ENCODE measurements around the gene CCL27.

The CCL27 gene

DNA sequence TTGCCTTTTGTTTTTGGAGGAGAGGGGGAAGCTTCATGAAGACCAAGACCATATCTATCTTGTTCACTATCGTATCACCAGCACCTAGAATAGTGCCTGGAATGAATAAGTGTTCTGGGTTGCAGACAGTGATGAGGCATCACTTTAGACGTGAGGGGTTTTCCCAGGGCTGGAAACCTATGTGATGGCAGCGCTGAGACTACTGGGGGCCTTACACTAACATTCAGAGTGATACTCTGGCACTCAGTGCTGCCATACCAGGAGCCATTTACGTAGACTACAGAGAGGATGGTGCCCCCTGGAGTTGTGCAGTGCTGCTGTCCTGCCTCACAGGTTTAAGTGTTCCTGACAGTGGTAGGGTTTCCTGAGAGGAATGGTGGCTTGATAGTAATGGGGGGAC, 21.7 kb upstream of the CCL27 start:
- Histone ChIP-seq H3K27me3 (ENCODE audit: control insufficient read depth in 1 of 2, insufficient read depth in 2 of 2, low read length in 2 of 2) (no peaks in the 10 kb centered on the region), H3K9me3 (ENCODE audit: control insufficient read depth in 2 of 2, low read length in 2 of 2) (no peaks in the 10 kb centered on the region), H3K27ac (ENCODE audit: low read length) (no peak overlapping the region), H3K4me3 (ENCODE audit: low read length in 2 of 2) (no peak overlapping the region), H3K9ac (ENCODE audit: low read length in 2 of 2) (no peak overlapping the region), H3K36me3 (ENCODE audit: control insufficient read depth in 2 of 2, insufficient read depth in 2 of 2, low read length in 2 of 2) (peaks cover 0 to 6% of the 10 kb centered on the region in 2 donors), H3K4me1 (ENCODE audit: control insufficient read depth, insufficient read depth, low read length) (peaks cover 15% of the 10 kb centered on the region)

DNA sequence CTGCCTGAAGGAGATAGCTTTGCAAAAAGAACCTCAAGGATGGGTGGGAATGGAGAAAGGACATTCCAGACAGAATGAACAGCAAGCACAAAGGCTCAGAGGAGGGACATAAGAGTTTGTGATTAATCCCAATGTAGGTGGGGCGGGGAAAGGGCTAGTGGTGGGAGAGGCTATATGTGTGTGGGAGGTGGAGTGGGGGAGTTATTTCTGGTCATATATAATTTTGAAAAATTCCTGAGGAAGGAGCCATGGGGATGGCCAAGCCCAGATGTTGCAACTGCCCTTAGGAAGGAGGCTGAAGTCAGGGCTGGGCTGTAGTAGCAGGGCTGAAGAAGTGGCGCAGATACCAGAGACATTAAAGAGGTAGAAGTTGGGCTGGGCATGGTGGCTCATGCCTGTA, 13.4 kb upstream of the CCL27 start:
- H3K9me3 ChIP-seq (ENCODE audit: control insufficient read depth in 2 of 2, low read length in 2 of 2): no peaks in the 10 kb centered on the region
- H3K27ac ChIP-seq (ENCODE audit: low read length): no peak overlapping the region
- no peaks in the 10 kb centered on the region for H3K4me1 ChIP-seq (ENCODE audit: control insufficient read depth, insufficient read depth, low read length)
- no peak overlapping the region for H3K9ac ChIP-seq (ENCODE audit: low read length in 2 of 2)
- peaks cover 0 to 3% of the 10 kb centered on the region in 2 donors for H3K36me3 ChIP-seq (ENCODE audit: control insufficient read depth in 2 of 2, insufficient read depth in 2 of 2, low read length in 2 of 2)
- no peaks in the 10 kb centered on the region for H3K27me3 ChIP-seq (ENCODE audit: control insufficient read depth in 1 of 2, insufficient read depth in 2 of 2, low read length in 2 of 2)
- H3K4me3 ChIP-seq (ENCODE audit: low read length in 2 of 2): no peak overlapping the region

DNA sequence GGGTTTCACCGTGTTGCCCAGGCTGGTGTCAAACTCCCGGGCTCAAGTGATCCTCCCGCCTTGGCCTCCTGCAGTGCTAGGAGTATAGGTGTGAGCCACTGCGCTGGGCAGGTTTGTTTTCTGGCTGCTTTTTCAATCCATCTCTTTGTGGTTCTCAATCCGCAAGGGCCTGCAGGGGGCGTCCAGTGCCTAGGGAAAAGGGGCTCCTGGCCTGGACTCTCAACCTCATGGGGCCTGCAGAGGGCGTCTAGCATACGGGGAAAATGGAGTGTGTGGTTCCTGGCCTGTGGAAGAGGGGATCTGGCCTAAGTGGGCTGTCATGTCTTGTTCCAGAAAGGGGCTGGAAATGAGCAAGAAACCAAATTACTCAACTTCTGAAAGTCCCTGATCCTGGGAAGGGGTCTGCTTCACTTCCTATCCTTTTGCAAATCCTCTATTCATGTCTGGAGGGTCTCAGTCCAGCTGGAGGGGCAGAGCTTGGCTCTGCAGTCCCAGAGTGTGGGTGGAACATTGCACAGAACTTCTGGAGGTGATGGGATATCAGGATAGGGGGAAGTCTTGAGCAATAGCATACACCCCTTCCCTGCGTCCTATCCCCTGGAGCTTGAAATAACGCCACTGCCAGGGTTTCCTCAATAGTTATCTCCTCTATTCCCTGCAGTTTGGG, 12.7 kb upstream of the CCL27 start:
- no peaks in the 10 kb centered on the region for H3K4me1 ChIP-seq (ENCODE audit: control insufficient read depth, insufficient read depth, low read length)
- H3K4me3 ChIP-seq (ENCODE audit: low read length in 2 of 2): no peak overlapping the region
- H3K27ac ChIP-seq (ENCODE audit: low read length): no peak overlapping the region
- no peaks in the 10 kb centered on the region for H3K9me3 ChIP-seq (ENCODE audit: control insufficient read depth in 2 of 2, low read length in 2 of 2)
- H3K9ac ChIP-seq (ENCODE audit: low read length in 2 of 2): no peak overlapping the region
- peaks cover 0 to 3% of the 10 kb centered on the region in 2 donors for H3K36me3 ChIP-seq (ENCODE audit: control insufficient read depth in 2 of 2, insufficient read depth in 2 of 2, low read length in 2 of 2)
- H3K27me3 ChIP-seq (ENCODE audit: control insufficient read depth in 1 of 2, insufficient read depth in 2 of 2, low read length in 2 of 2): no peaks in the 10 kb centered on the region

DNA sequence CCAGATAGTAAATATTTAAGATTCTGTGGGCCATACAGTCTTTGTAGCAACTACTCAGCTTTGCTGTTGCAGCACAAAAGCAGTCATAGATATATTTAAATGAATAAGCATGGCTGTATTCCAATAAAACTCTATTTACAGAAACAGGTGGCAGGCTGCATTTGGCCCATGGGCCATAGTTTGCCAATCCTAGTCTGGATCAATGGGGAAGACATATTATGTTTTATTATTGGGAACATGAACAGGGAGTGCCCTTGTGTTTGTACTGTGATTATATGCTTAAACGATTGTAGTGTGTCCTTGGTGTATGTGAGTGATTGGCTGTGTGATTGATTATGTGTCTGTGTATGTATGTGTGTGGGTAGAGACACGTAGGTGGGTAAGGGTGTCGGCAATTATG, 12.0 kb upstream of the CCL27 start:
- Histone ChIP-seq H3K4me1 (ENCODE audit: control insufficient read depth, insufficient read depth, low read length) (no peaks in the 10 kb centered on the region), H3K9me3 (ENCODE audit: control insufficient read depth in 2 of 2, low read length in 2 of 2) (peaks cover 0 to 3% of the 10 kb centered on the region in 2 donors), H3K36me3 (ENCODE audit: control insufficient read depth in 2 of 2, insufficient read depth in 2 of 2, low read length in 2 of 2) (peaks cover 5 to 9% of the 10 kb centered on the region in 2 donors), H3K4me3 (ENCODE audit: low read length in 2 of 2) (no peak overlapping the region), H3K27ac (ENCODE audit: low read length) (no peak overlapping the region), H3K9ac (ENCODE audit: low read length in 2 of 2) (no peak overlapping the region), H3K27me3 (ENCODE audit: control insufficient read depth in 1 of 2, insufficient read depth in 2 of 2, low read length in 2 of 2) (no peaks in the 10 kb centered on the region)

DNA sequence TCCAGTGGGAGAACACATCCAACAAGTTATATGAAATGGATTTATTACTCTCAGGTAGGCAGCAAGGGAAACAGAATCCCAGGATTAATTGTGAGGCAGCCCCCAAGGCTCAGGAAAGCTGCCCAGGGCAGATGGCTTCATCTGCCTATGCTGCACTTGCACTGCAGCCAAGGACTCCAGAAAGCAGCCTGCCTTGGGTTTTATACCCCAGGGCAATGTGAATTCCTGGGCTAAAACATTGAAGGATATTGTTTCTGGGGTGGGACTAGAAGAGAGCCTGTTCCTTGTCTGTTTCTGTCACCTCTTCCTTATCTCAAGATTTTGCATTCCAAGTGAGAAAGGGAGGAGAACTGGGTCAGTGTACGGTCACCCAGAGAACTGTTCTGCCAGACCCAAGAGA, 8.8 kb upstream of the CCL27 start:
- H3K9me3 ChIP-seq (ENCODE audit: control insufficient read depth in 2 of 2, low read length in 2 of 2): peaks cover 0 to 3% of the 10 kb centered on the region in 2 donors
- H3K4me3 ChIP-seq (ENCODE audit: low read length in 2 of 2): no peak overlapping the region
- H3K4me1 ChIP-seq (ENCODE audit: control insufficient read depth, insufficient read depth, low read length): peaks cover 16% of the 10 kb centered on the region
- H3K9ac ChIP-seq (ENCODE audit: low read length in 2 of 2): no peak overlapping the region
- H3K27me3 ChIP-seq (ENCODE audit: control insufficient read depth in 1 of 2, insufficient read depth in 2 of 2, low read length in 2 of 2): no peaks in the 10 kb centered on the region
- no peak overlapping the region for H3K27ac ChIP-seq (ENCODE audit: low read length)
- peaks cover 5 to 19% of the 10 kb centered on the region in 2 donors for H3K36me3 ChIP-seq (ENCODE audit: control insufficient read depth in 2 of 2, insufficient read depth in 2 of 2, low read length in 2 of 2)

DNA sequence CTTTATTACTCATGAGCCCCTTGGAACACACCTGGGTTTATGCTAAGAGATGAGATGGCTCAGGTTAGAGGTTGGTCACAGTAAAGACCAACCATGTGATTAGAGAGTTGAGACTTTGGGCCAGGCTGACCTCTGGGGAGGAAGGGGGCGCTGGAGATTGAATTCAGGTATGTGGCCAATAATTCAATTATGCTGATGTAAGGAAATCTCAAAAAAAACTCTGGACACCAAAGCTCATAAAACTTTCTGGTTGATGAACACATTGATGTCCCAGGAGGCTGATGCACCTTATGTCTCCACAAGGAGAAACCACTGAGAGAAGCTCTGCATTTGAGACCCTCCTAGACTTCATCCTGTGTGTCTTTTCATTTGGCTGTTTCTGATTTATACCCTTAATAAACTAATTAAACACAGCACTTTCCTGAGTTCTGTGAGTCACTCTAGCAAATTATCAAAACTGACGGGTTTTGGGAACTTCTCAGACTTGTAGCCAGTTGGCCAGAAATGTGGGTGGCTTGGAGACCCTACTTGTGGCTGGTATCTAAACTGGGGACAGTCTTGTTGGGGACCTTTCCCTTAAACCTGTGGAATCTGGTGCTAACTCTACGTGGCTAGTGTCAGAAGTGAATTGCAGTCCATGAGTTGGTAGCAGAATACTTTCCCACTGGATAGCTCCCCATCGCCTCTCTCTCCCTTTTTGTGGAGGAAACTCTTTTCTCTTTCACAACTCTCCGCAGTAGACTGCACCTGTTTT, 7.5 kb upstream of the CCL27 start:
- H3K9me3 ChIP-seq (ENCODE audit: control insufficient read depth in 2 of 2, low read length in 2 of 2): peaks cover 0 to 3% of the 10 kb centered on the region in 2 donors
- H3K4me1 ChIP-seq (ENCODE audit: control insufficient read depth, insufficient read depth, low read length): peaks cover 18% of the 10 kb centered on the region
- H3K27ac ChIP-seq (ENCODE audit: low read length): no peak overlapping the region
- H3K36me3 ChIP-seq (ENCODE audit: control insufficient read depth in 2 of 2, insufficient read depth in 2 of 2, low read length in 2 of 2): peaks cover 5 to 19% of the 10 kb centered on the region in 2 donors
- H3K4me3 ChIP-seq (ENCODE audit: low read length in 2 of 2): no peak overlapping the region
- no peaks in the 10 kb centered on the region for H3K27me3 ChIP-seq (ENCODE audit: control insufficient read depth in 1 of 2, insufficient read depth in 2 of 2, low read length in 2 of 2)
- no peak overlapping the region for H3K9ac ChIP-seq (ENCODE audit: low read length in 2 of 2)

DNA sequence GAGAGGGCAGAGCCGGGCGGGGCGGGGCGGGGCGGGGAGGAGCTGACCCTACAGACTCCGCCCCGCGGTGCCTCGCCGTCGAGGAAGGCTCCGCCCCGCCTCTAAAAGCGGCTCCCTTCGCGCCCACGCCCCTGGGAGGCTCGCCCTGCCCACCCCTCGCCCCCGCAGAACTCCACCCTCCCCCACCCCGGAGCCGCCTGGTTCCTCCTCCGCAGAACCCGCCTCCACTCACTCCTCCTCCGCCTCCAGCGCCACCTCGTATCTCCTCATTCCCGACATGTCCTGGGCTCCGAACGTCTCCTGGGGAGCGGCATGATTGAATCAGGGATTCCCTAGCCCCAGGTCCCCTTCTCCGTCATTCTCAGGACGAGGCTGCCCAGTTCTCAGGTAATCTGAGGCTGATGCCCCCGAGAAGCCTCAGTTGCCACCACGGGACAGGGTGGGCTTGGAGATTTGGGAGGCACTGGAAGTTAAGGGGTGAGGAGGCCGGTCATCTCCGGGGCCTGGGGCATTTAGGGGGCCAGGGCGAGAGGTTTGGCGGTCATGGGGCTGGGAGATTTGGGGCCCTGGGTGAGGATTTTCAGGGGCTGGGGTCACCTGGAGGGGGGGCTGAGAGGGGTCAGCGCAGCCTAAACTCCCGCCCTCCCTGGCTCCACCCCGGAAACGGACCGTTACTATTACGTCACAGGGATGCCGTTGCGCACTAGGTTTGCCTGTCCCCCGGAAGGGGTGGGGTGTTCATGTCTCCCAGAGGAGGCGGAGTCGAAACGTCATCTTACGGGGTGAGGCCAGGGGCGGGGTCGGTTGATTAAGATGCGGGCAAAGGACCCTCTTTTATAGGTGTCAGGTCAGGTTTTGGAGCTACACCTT, 3.2 kb upstream of the CCL27 start:
- Histone ChIP-seq H3K27ac (ENCODE audit: low read length) (peak overlapping the region; percentile 99), H3K9me3 (ENCODE audit: control insufficient read depth in 2 of 2, low read length in 2 of 2) (peaks cover 0 to 3% of the 10 kb centered on the region in 2 donors), H3K4me1 (ENCODE audit: control insufficient read depth, insufficient read depth, low read length) (peaks cover 33% of the 10 kb centered on the region), H3K27me3 (ENCODE audit: control insufficient read depth in 1 of 2, insufficient read depth in 2 of 2, low read length in 2 of 2) (no peaks in the 10 kb centered on the region), H3K4me3 (ENCODE audit: low read length in 2 of 2) (peak overlapping the region; percentile 92), H3K9ac (ENCODE audit: low read length in 2 of 2) (peak overlapping the region; percentile 94 to 99), H3K36me3 (ENCODE audit: control insufficient read depth in 2 of 2, insufficient read depth in 2 of 2, low read length in 2 of 2) (peaks cover 9 to 28% of the 10 kb centered on the region in 2 donors)

DNA sequence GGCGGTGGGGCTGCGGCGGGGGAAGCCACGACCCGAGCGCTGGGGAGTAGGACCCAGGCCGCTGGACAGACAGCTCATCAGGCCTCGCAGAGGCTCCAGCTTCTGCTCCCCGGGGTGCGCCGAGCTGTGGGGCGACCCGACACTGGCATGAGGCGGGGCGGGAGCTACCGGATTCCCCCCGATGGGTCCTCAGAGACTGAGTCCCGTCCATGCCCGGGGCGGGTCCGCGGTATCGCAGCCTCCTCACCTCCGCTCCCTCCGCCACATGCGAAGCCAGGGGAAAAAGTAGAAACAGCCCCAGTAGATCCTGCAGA, 2.6 kb upstream of the CCL27 start:
- Histone ChIP-seq H3K4me3 (ENCODE audit: low read length in 2 of 2) (peak overlapping the region; percentile 53 to 74), H3K9ac (ENCODE audit: low read length in 2 of 2) (peak overlapping the region; percentile 42 to 71), H3K4me1 (ENCODE audit: control insufficient read depth, insufficient read depth, low read length) (peaks cover 33% of the 10 kb centered on the region), H3K27me3 (ENCODE audit: control insufficient read depth in 1 of 2, insufficient read depth in 2 of 2, low read length in 2 of 2) (no peaks in the 10 kb centered on the region), H3K9me3 (ENCODE audit: control insufficient read depth in 2 of 2, low read length in 2 of 2) (peaks cover 0 to 3% of the 10 kb centered on the region in 2 donors), H3K27ac (ENCODE audit: low read length) (peak overlapping the region; percentile 82), H3K36me3 (ENCODE audit: control insufficient read depth in 2 of 2, insufficient read depth in 2 of 2, low read length in 2 of 2) (peaks cover 14 to 32% of the 10 kb centered on the region in 2 donors)

DNA sequence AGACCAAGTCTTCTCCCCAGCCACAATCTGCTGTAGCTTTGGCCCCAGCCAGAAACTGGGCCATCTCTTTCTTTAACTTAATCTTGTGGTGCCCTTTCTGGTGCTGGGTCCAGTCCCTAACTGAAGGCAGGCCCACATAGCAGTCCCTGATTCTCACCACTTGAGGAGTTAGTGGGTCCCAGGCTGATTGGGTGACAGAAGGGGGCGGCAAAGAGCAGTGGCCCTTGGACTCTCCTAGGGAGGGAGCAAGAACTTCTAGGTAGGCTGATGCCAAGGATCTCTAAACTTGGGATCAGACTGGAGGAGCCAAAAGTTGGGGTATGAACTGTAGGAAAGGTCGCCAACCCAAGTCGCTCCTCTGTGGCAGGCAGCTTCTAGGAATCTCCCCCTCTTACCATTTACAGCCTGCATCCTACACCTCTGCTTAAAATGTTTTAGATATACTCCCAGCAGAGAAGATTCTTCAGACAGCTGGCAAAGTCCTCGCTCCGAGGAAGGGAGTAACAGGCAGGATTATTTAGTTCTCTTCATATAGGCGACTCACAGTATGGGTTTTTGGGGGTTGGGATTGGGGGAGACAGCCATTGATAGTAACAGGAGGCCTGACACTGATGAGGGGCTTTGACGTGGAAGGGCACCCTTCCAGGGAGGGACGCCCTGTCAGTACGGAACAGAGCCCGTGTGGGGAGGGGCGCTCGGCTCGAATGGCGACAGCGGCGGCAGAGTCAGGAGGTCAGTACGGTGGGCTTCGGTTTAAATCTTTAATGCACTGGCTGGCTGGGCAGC, 2.0 kb upstream of the CCL27 start:
- H3K27me3 ChIP-seq (ENCODE audit: control insufficient read depth in 1 of 2, insufficient read depth in 2 of 2, low read length in 2 of 2): no peaks in the 10 kb centered on the region
- peak overlapping the region; percentile 82 for H3K27ac ChIP-seq (ENCODE audit: low read length)
- H3K36me3 ChIP-seq (ENCODE audit: control insufficient read depth in 2 of 2, insufficient read depth in 2 of 2, low read length in 2 of 2): peaks cover 9 to 30% of the 10 kb centered on the region in 2 donors
- H3K9ac ChIP-seq (ENCODE audit: low read length in 2 of 2): peak overlapping the region; percentile 42 to 71
- H3K4me1 ChIP-seq (ENCODE audit: control insufficient read depth, insufficient read depth, low read length): peaks cover 33% of the 10 kb centered on the region
- peaks cover 0 to under 1% of the 10 kb centered on the region in 2 donors for H3K9me3 ChIP-seq (ENCODE audit: control insufficient read depth in 2 of 2, low read length in 2 of 2)
- peak overlapping the region; percentile 53 to 74 for H3K4me3 ChIP-seq (ENCODE audit: low read length in 2 of 2)

DNA sequence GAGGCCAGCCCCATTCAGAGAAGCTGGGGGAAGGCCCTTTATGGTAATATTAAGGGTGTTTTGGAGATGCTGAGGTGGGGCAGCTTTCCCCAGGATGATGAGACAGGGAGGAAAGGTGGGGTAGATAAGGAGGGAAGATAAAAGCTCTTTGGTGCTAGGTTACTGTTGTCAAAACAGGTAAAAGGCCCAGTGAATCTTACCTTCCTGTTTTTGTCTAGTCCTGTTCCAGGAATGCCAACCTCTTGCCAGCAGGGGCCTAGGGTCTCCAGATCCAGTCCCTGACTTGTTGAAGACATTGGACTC, 797 bp upstream of the CCL27 start:
- Histone ChIP-seq H3K27ac (ENCODE audit: low read length) (no peak overlapping the region), H3K4me1 (ENCODE audit: control insufficient read depth, insufficient read depth, low read length) (peaks cover 33% of the 10 kb centered on the region), H3K36me3 (ENCODE audit: control insufficient read depth in 2 of 2, insufficient read depth in 2 of 2, low read length in 2 of 2) (peaks cover 9 to 24% of the 10 kb centered on the region in 2 donors), H3K27me3 (ENCODE audit: control insufficient read depth in 1 of 2, insufficient read depth in 2 of 2, low read length in 2 of 2) (no peaks in the 10 kb centered on the region), H3K9me3 (ENCODE audit: control insufficient read depth in 2 of 2, low read length in 2 of 2) (no peaks in the 10 kb centered on the region), H3K4me3 (ENCODE audit: low read length in 2 of 2) (no peak overlapping the region), H3K9ac (ENCODE audit: low read length in 2 of 2) (no peak overlapping the region)

Data from stomach smooth muscle (tissue), 2 donors.